Stimulated activated CD4-positive, alpha-beta T cell treated with anti-CD3 and anti-CD28 coated beads, Interleukin-4, amount 100 ng/mL, for 24 hours (primary cell): ENCODE measurements around the gene ACMSD.
"Not testable (repeated sequence)": the region's sequence is repeated elsewhere in the genome, so short reads cannot be mapped to it uniquely, and the experiment has no call there.

Experiments used
- DNase-seq: peaks from one replicate; pipeline ENCODE4 v3.0.0-alpha.2; 2020

The ACMSD gene

GRCh38 chr2:134855709-134856108, 17.3 kb downstream of the ACMSD start:
- no peak for DNase-seq

DNA sequence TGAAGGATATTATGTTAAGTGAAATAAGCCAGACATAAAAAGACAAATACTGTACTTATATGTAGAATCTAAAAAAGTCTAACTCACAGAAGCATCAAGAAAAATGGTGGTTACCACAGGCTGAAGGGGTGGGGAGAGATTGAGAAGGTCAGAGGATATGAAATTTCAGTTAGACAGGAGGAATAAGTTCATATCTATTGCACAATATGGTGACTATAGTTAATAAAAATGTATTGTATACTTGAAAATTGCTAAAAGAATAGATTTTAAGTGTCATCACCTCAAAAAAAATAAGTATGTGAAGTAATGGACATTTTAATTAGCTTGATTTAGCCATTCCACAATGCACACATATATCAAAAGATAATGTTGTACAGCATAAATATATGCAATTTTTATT, 19.8 kb downstream of the ACMSD start:
- DNase-seq, result no peak

GRCh38 chr2:134861173-134861572, 22.8 kb downstream of the ACMSD start:
- no peak for DNase-seq

DNA sequence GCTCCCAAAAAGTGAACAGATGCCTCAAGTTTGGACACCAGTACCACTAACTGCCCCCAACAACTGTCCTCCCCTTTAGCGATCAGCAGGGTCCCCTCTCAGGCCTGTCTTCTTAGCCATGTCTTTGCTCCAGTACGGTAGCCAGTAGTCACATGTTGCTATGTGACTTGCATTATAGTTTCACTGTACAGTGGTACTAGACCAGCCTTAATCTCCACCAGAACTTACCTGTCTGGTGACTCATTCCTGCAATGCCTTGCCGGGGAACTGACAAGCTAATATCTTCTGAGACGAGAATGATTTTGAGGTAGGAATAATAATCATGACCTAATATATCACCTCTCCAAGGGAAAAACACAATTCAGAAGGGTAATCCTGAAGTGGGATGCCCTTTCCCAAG, 23.7 kb downstream of the ACMSD start:
- DNase-seq, result no peak

- no peak for DNase-seq
These were observed 24.3 kb downstream of the ACMSD start for GRCh38 chr2:134862674-134863073.

GRCh38 chr2:134863446-134863845, 25.0 kb downstream of the ACMSD start:
- no peak for DNase-seq

GRCh38 chr2:134865067-134865787, 26.8 kb downstream of the ACMSD start:
- no peak for DNase-seq

DNA sequence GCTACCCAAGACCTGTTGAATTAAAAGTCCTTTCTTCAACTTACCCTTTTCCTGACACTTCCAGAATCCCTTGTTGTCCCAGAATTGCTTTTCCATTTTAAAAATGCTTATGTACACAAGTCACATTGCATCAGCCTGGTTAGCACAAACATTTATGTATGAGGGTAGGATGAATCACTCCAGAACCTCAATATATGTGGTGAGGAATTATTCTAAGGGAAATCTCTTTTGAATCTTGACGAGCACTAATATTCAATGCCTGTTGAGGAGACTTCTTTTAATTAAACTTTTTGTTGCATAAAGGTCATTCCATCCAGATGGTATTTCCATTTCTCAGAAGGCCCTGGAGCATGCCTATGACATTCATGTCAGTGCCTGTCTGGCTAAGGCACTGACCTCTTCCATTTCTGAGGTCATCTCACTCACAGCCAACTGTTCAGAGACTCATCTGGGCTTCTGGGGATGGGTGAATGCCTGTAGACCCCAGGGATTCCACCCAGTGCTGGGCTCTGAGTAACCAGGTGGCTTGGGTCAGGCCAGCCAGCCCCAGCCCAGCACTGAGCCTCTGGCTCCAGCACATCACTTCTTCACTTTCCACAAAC, 28.2 kb downstream of the ACMSD start:
- DNase-seq, result no peak

- DNase-seq, result no peak
These were observed 31.7 kb downstream of the ACMSD start for GRCh38 chr2:134869946-134870736.

DNA sequence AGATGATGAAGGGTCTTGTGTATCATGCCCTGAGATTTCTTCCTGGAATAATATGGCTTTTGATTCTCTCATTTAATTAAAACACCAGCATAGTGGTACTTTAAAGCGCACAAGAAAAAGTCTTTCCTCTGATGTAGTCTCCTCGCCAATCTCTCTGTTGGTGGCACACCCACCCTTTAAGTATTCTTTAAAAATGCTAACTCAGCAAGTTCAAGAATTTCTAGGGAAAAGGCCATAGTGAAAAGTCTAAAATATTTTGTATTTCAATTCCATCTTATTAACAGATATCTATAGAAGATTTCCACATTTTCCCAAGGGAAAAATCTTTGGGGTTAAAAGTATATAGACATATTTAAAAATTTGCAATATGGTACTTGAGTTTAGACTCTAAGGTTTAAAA, 34.7 kb downstream of the ACMSD start:
- DNase-seq, result no peak

GRCh38 chr2:134875309-134875708, 36.9 kb downstream of the ACMSD start:
- DNase-seq, result no peak

- DNase-seq, result no peak
These were observed 44.4 kb downstream of the ACMSD start for GRCh38 chr2:134882773-134883172.

GRCh38 chr2:134883552-134884293, 45.3 kb downstream of the ACMSD start:
- no peak for DNase-seq

GRCh38 chr2:134884435-134884834, 46.0 kb downstream of the ACMSD start:
- DNase-seq, result no peak

GRCh38 chr2:134892282-134893035, 54.0 kb downstream of the ACMSD start:
- DNase-seq, result no peak

GRCh38 chr2:134897932-134898331, 59.5 kb downstream of the ACMSD start:
- no peak for DNase-seq

GRCh38 chr2:134899204-134899603, 60.8 kb downstream of the ACMSD start:
- DNase-seq, result no peak

GRCh38 chr2:134900151-134900550, 61.7 kb downstream of the ACMSD start:
- DNase-seq, result no peak

DNA sequence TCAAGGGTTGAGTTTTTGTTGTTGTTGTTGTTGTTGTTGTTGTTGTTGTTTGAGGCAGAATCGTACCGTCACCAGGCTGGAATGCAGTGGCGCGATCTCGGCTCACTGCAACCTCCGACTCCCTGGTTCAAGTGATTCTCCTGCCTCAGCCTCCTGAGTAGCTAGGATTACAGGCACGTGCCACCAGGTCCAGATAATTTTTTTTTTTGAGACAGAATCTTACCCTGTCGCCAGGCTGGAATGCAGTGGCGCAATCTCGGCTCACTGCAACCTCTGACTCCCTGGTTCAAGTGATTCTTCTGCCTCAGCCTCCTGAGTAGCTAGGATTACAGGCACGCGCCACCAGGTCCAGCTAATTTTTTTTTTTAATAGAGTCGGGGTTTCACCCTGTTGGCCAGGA, 65.3 kb downstream of the ACMSD start:
- not testable (repeated sequence) for DNase-seq

GRCh38 chr2:134905168-134905567, 66.8 kb downstream of the ACMSD start:
- no peak for DNase-seq

- DNase-seq, result no peak
These were observed 68.3 kb downstream of the ACMSD start for GRCh38 chr2:134906726-134907125.

DNA sequence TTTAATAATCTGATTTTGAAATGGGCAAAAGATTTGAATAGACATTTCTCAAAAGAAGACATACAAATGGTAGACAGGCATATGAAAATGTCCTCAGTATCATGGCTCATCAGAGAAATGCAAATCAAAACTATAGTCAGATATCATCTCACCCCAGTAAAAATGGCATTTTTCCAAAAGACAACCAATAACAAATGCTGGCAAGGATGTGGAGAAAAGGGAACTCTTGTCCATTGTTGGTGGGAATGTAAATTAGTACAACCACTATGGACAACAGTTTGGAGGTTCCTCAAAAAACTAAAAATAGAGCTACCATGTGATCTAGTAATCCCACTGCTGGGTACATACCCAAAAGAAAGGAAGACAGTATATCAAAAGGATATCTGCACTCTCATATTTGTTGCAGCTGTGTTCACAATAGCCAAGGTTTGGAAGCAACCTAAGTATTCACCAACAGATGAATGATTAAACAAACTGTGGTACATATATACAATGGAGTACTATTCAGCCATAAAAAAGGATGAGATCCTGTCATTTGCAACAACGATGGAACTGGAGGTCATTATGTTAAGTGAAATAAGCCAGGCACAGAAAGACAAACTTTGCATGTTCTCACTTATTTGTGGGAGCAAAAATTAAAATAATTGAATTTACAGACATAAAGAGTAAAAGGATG, 69.2 kb downstream of the ACMSD start:
- DNase-seq, result not testable (repeated sequence)
